PC-3 (cell line): ENCODE results near the gene IL1RAPL1. TPM values are rescaled to one million over a fixed set of nuclear protein-coding genes. Genes with fewer than 3 reads are reported as not detected.

ENCODE experiments used
- ATAC-seq: fragments of 200-7000 bp; cut with Tn5 transposase; 2 replicates; pipeline ENCODE4 v1.9.1; 2020; ENCODE audit warnings: mild to moderate bottlenecking, moderate library complexity
- BruUV-seq: library from RNA; stranded (reverse); fragments of 400-500 nt; replicated peaks from 2 replicates; lab custom pipeline; 2021; lab: Mats Ljungman, UMichigan
- CTCF ChIA-PET: fragments of 300-600 bp; sonication (Branson Sonifier 250); formaldehyde crosslinking; loops from one replicate; lab custom pipeline; 2022; ENCODE audit warnings: antibody characterized with exemption; lab: Charles Lee
- POLR2A ChIA-PET: fragments of 300-600 bp; sonication (Branson Sonifier 250); formaldehyde crosslinking; loops from one replicate; lab custom pipeline; 2022; ENCODE audit warnings: antibody characterized with exemption; ENCODE audit not compliant: unreplicated experiment; lab: Charles Lee
- DNase-seq: peaks from one replicate; pipeline ENCODE4 v3.0.0-alpha.2; 2015
- H2AFZ ChIP-seq: fragments of 300-600 bp; sonication (generic); 2 replicates; pipeline ENCODE4 v1.6.0; 2016; ENCODE audit warnings: antibody characterized with exemption, low read length
- H3F3A ChIP-seq: fragments of 300-600 bp; sonication (generic); one replicate; pipeline ENCODE4 v1.6.0; 2017; ENCODE audit warnings: antibody characterized with exemption, low read length, control low read depth, mild to moderate bottlenecking; ENCODE audit not compliant: unreplicated experiment
- H3K27ac ChIP-seq: fragments of 300-600 bp; sonication (generic); 2 replicates; pipeline ENCODE4 v1.5.1; 2016; ENCODE audit warnings: mild to moderate bottlenecking, low read length
- H3K27me3 ChIP-seq: fragments of 300-600 bp; sonication (generic); 2 replicates; pipeline ENCODE4 v1.6.1; 2016; ENCODE audit warnings: low read length, mixed read lengths
- H3K36me3 ChIP-seq: fragments of 300-600 bp; sonication (generic); 2 replicates; pipeline ENCODE4 v1.6.1; 2016; ENCODE audit warnings: low read depth, mixed run types, low read length, mixed read lengths
- H3K4me1 ChIP-seq: fragments of 300-600 bp; sonication (generic); 2 replicates; pipeline ENCODE4 v1.5.1; 2016; ENCODE audit warnings: low read length; ENCODE audit not compliant: insufficient read depth
- H3K4me2 ChIP-seq: fragments of 300-600 bp; sonication (generic); 2 replicates; pipeline ENCODE4 v1.6.0; 2016; ENCODE audit warnings: low read length
- H3K4me3 ChIP-seq: fragments of 300-600 bp; sonication (generic); 2 replicates; pipeline ENCODE4 v1.5.1; 2016; ENCODE audit warnings: mild to moderate bottlenecking, low read length, mixed read lengths
- H3K79me2 ChIP-seq: fragments of 300-600 bp; sonication (generic); 2 replicates; pipeline ENCODE4 v1.6.1; 2017; ENCODE audit warnings: low read length, mixed read lengths
- H3K9ac ChIP-seq: fragments of 300-600 bp; sonication (generic); 2 replicates; pipeline ENCODE4 v1.6.0; 2016; ENCODE audit warnings: mild to moderate bottlenecking, low read length
- H3K9me2 ChIP-seq: fragments of 300-600 bp; sonication (generic); replicated peaks from 2 replicates; pipeline ENCODE4 v1.6.1; 2016; ENCODE audit warnings: mixed run types, low read length, mixed read lengths
- H3K9me3 ChIP-seq: fragments of 300-600 bp; sonication (generic); 2 replicates; pipeline ENCODE4 v1.6.1; 2016; ENCODE audit warnings: low read length, mixed read lengths
- H4K20me1 ChIP-seq: fragments of 300-600 bp; sonication (generic); 2 replicates; pipeline ENCODE4 v1.6.1; 2016; ENCODE audit warnings: low read length, mixed read lengths
- CTCF ChIP-seq: fragments of 300-600 bp; sonication (generic); conservative IDR thresholded peaks from 2 replicates; pipeline ENCODE4 v1.5.1; 2017; ENCODE audit warnings: antibody characterized with exemption, low read depth, mild to moderate bottlenecking, low read length
- EZH2 ChIP-seq: fragments of 300-600 bp; sonication (generic); IDR thresholded peaks from one replicate; pipeline ENCODE4 v1.6.1; 2017; ENCODE audit warnings: antibody characterized with exemption, mild to moderate bottlenecking, low read length; ENCODE audit not compliant: unreplicated experiment
- EZH2phosphoT487 ChIP-seq: fragments of 300-600 bp; sonication (generic); IDR thresholded peaks from 2 replicates; pipeline ENCODE4 v1.6.1; 2018; ENCODE audit warnings: mild to moderate bottlenecking, antibody characterized with exemption, low read length, borderline replicate concordance
- intact Hi-C: fragments of 100-400 bp; cut with micrococcal nuclease; formaldehyde crosslinking; loops from 2 replicates; pipeline ENCODE4 v1.9.0; 2023
- total RNA-seq: library from RNA; depleted of rRNA; stranded (reverse); fragments of >200 nt; gene quantifications from 2 replicates; pipeline ENCODE4 v1.2.3, GENCODE V29; 2014

IL1RAPL1 gene
- total RNA-seq, 1 experiment from 2014 or later: 0.44 TPM

- no peaks in the 10 kb centered on the region for H3K79me2 ChIP-seq
- H3F3A ChIP-seq: no peaks in the 10 kb centered on the region
- BruUV-seq: no TSS peak
- no peak for TF ChIP-seq EZH2phosphoT487
- no peak for TF ChIP-seq EZH2
- no peak for TF ChIP-seq CTCF
- H3K36me3 ChIP-seq: no peaks in the 10 kb centered on the region
- H3K27ac ChIP-seq: no peak overlapping the region
- no peaks in the 10 kb centered on the region for H4K20me1 ChIP-seq
- H3K9ac ChIP-seq: no peak overlapping the region
- no peak overlapping the region for H3K4me3 ChIP-seq
- no peak for ATAC-seq
- no peak overlapping the region for H3K4me2 ChIP-seq
- ChIA-PET POLR2A (no interaction called here), CTCF (no interaction called here)
- no peak for DNase-seq
- H3K9me3 ChIP-seq: no peaks in the 10 kb centered on the region
- no peak overlapping the region for H2AFZ ChIP-seq
- no peaks in the 10 kb centered on the region for H3K27me3 ChIP-seq
- H3K4me1 ChIP-seq: no peaks in the 10 kb centered on the region
- no peaks in the 10 kb centered on the region for H3K9me2 ChIP-seq
- intact Hi-C loops: no loop called here
Observed at GRCh38 chrX:28670074-28670473, 82.8 kb downstream of the IL1RAPL1 start.

- no peaks in the 10 kb centered on the region for H3K9me2 ChIP-seq
- ChIA-PET POLR2A (no interaction called here), CTCF (no interaction called here)
- no peaks in the 10 kb centered on the region for H3K27me3 ChIP-seq
- H3K36me3 ChIP-seq: no peaks in the 10 kb centered on the region
- H3K4me2 ChIP-seq: no peak overlapping the region
- H3K27ac ChIP-seq: no peak overlapping the region
- H2AFZ ChIP-seq: no peak overlapping the region
- no peaks in the 10 kb centered on the region for H3K9me3 ChIP-seq
- H3K9ac ChIP-seq: no peak overlapping the region
- H3K4me1 ChIP-seq: no peaks in the 10 kb centered on the region
- ATAC-seq: no peak
- DNase-seq: no peak
- intact Hi-C loops: no loop called here
- H3K79me2 ChIP-seq: no peaks in the 10 kb centered on the region
- BruUV-seq: no TSS peak
- no peak for TF ChIP-seq CTCF
- no peak for TF ChIP-seq EZH2phosphoT487
- TF ChIP-seq EZH2: no peak
- no peaks in the 10 kb centered on the region for H3F3A ChIP-seq
- no peak overlapping the region for H3K4me3 ChIP-seq
- no peaks in the 10 kb centered on the region for H4K20me1 ChIP-seq
Observed at GRCh38 chrX:28675173-28675572, 87.9 kb downstream of the IL1RAPL1 start.

DNA sequence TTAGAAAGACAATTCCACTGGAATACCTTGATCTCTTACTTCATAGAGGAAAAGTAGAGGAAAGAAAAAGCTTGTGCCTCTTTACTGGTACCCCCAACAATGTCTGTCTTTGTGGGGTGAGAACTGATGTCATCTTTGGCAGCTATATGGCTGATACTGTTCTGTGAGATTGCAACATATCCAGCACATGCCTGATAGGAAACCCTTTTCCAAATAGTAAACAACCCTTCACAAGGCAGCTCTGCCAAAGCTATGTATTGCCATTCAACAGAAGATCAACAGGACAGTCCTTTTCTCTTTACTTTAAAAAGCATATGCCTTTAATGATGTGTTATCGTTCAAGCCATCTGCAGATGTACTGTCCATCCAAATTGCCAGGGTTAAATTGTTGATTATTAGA lies 105.9 kb downstream of the IL1RAPL1 start:
- no peak for TF ChIP-seq EZH2phosphoT487
- TF ChIP-seq CTCF: no peak
- TF ChIP-seq EZH2: no peak
- CTCF ChIA-PET: no interaction called here

More for the DNA sequence above, 105.9 kb downstream of the IL1RAPL1 start:
- H3K27ac ChIP-seq: no peak overlapping the region
- no peaks in the 10 kb centered on the region for H3K79me2 ChIP-seq
- BruUV-seq: no TSS peak
- H3K9me2 ChIP-seq: no peaks in the 10 kb centered on the region
- H3K4me1 ChIP-seq: no peaks in the 10 kb centered on the region
- ATAC-seq (no peak), DNase-seq (no peak)
- no peaks in the 10 kb centered on the region for H3K36me3 ChIP-seq
- H4K20me1 ChIP-seq: no peaks in the 10 kb centered on the region
- H3F3A ChIP-seq: no peaks in the 10 kb centered on the region
- no peaks in the 10 kb centered on the region for H3K9me3 ChIP-seq
- H2AFZ ChIP-seq: no peak overlapping the region
- H3K4me3 ChIP-seq: no peak overlapping the region
- intact Hi-C loops: no loop called here
- no peak overlapping the region for H3K9ac ChIP-seq
- POLR2A ChIA-PET: no interaction called here
- no peak overlapping the region for H3K4me2 ChIP-seq
- no peaks in the 10 kb centered on the region for H3K27me3 ChIP-seq
